Right atrium auricular region (tissue), 2 donors: Measurements from ENCODE around the gene QPCTL. TPM values are rescaled to one million over a fixed set of nuclear protein-coding genes. Genes with fewer than 3 reads are reported as not detected.
"Not testable (repeated sequence)": the region's sequence is repeated elsewhere in the genome, so short reads cannot be mapped to it uniquely, and the experiment has no call there.

Source experiments
- DNase-seq: peaks from one replicate; pipeline ENCODE4 v3.0.0-alpha.2; 2019; ENCODE audit warnings: low spot score
- H3K27ac ChIP-seq, 2 donors: fragments of 200-600 bp; sonication (generic); 1 replicate in 1 of 2; 2 replicates in 1 of 2; pipeline ENCODE4 v1.5.1; 2016 to 2019
- H3K27me3 ChIP-seq, 2 donors: fragments of 200-600 bp; sonication (generic); one replicate each; pipeline versions ENCODE4 v1.5.1 to v1.6.0; 2017 to 2019
- H3K36me3 ChIP-seq: fragments of 200-600 bp; sonication (generic); one replicate; pipeline ENCODE4 v1.5.1; 2016
- H3K4me1 ChIP-seq, 2 donors: fragments of 200-600 bp; sonication (generic); one replicate each; pipeline versions ENCODE4 v1.5.1 to v1.6.0; 2017 to 2019
- H3K4me3 ChIP-seq, 2 donors: fragments of 200-600 bp; sonication (generic); 1 replicate in 1 of 2; 2 replicates in 1 of 2; pipeline ENCODE4 v1.5.1; 2017 to 2019; ENCODE audit warnings: mild to moderate bottlenecking in 1 of 2, moderate library complexity in 1 of 2
- H3K9me3 ChIP-seq, 2 donors: fragments of 200-600 bp; sonication (generic); one replicate each; pipeline ENCODE4 v1.5.1; 2019
- total RNA-seq, 2 donors: library from RNA; depleted of rRNA; stranded (reverse); fragments of >200 nt; gene quantifications; one replicate each; pipeline ENCODE4 v1.1.0, GENCODE V29; 2016
- TF ChIP-seq, protein P1 (sequence below), 2 donors: fragments of 200-600 bp; sonication (generic); IDR thresholded peaks; one replicate each; pipeline ENCODE4 v1.5.1; 2019; ENCODE audit warnings: antibody characterized with exemption in 2 of 2

QPCTL gene
- total RNA-seq, 2 donors from 2014 or later = 2.4 to 3.0 TPM

DNA sequence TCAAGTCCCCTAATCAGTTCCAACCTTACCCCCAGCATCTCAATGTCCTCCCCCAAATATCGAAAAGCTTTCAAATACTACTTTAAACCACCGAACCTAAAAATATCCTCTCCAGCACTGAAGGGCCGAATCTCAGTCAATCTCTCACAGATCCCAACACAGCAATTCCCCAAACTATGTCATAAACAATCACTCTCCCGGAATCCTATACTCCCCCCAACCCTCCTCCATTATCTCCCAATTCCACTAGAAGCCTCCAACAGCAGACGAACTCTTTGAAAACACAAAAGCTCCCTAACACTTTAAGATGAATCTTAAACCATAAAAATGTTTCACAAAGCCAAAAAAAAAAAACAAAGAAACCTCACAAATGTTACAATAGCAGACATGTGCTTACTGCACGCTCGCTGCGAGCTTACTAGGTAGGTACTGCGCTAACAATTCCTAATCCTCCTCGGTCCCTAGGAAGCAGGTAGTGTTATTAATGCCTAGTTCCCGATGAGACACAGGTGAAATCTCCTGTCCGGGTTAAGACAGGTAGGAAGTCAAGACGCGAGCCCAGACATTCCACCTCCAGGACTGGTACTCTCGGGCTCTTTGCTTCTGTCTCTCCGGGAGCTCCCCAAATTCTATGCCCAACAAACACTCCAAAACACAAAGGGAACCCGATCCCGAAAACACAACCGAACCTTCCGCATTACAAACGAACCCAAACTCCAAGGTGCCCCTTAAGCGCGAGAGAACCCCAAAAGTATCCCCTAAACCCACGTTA is 24.1 kb downstream of the QPCTL start:
- Histone ChIP-seq H3K9me3 (no peaks in the 10 kb centered on the region), H3K27ac (peak overlapping the region; percentile 91 to 96), H3K27me3 (no peaks in the 10 kb centered on the region), H3K4me3 (peak overlapping the region; percentile 60 to 72), H3K4me1 (peaks cover 0 to 21% of the 10 kb centered on the region in 2 donors), H3K36me3 (peaks cover 17% of the 10 kb centered on the region)
- no peak for DNase-seq
- TF ChIP-seq, protein P1, sequence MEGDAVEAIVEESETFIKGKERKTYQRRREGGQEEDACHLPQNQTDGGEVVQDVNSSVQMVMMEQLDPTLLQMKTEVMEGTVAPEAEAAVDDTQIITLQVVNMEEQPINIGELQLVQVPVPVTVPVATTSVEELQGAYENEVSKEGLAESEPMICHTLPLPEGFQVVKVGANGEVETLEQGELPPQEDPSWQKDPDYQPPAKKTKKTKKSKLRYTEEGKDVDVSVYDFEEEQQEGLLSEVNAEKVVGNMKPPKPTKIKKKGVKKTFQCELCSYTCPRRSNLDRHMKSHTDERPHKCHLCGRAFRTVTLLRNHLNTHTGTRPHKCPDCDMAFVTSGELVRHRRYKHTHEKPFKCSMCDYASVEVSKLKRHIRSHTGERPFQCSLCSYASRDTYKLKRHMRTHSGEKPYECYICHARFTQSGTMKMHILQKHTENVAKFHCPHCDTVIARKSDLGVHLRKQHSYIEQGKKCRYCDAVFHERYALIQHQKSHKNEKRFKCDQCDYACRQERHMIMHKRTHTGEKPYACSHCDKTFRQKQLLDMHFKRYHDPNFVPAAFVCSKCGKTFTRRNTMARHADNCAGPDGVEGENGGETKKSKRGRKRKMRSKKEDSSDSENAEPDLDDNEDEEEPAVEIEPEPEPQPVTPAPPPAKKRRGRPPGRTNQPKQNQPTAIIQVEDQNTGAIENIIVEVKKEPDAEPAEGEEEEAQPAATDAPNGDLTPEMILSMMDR (IDR thresholded peaks at IDR 0.05) = no peak

DNA sequence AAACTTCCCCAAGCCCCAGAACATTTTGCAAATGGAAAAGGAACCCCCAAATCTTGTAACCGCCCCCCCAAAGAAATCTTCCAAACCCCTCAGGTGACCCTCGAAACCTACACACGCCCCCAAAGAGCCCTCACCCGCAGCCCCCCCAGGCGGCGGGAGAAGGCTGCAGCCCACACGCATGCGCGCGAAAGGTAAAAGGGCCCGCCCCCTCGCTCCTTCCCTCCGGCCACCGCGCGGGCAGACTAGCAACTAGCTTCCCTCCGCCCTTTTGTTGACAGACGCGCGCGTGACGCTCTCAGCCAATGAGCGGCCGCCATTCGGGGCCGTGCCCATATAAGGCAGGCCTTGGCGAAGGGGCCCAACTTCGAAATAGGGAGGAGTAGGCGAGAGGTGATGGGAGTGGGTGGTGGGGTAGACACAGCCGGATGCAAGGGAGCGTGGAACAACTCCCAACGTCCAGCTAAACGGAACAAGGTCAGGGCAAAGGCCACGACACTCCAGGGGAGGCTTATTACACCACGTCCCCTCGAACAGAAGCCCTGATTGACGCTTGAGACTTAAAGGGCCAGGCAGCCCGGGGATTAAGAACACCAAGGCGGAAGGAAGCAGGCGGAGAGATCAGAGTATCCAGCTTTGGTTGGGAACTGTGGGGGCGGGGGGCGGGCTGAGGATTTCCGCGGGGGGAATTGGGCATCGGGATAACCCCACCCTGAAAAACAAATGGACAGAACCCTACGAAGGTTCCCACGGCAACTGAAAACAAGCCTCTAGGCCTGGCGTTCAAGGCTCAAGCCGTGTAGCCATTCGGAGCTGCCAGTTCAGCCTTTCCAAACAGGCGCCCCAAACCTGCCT is 24.9 kb downstream of the QPCTL start:
- DNase-seq = peak; percentile 100
- TF ChIP-seq, protein P1 (IDR thresholded peaks at IDR 0.05) = peak in 1 of 2 donors; percentile 26
- Histone ChIP-seq H3K4me1 (peaks cover 0 to 18% of the 10 kb centered on the region in 2 donors), H3K9me3 (no peaks in the 10 kb centered on the region), H3K27me3 (no peaks in the 10 kb centered on the region), H3K4me3 (peak overlapping the region; percentile 60 to 72), H3K36me3 (peaks cover 9% of the 10 kb centered on the region), H3K27ac (peak overlapping the region; percentile 91 to 96)

DNA sequence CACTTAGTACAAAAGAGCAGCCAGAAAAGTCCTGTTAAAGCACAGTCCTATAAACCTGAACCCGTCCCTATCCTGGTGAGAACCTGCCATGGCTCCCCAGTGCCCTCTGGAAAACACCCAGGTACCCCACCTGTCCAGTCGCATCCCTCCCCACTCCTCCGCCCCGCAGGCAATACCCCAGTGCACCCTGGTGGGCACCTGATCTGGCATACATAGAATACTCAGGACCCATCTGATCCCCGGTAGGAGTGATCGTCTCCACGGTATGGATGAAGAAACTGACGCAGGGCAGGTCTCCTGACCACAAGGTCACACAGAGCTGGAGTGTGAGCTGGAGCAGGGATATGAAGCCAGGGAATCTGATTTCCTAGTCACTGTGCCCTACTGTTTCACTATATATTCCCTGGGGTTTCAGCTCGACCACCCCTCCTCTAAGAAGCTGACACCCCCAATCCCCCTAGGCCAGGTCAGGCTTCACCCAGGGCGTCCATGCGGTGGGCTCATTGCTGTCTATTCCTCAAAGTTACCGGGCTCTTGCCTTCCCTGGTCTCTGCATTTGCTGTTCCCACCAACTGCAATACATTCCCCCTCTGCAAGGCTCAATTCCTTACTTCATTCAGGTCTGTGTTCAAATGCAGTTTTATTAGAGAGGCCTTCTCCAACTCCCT is 25.7 kb downstream of the QPCTL start:
- Histone ChIP-seq H3K27ac (peak overlapping the region; percentile 91 to 96), H3K4me1 (peaks cover 0 to 18% of the 10 kb centered on the region in 2 donors), H3K27me3 (no peaks in the 10 kb centered on the region), H3K9me3 (no peaks in the 10 kb centered on the region), H3K4me3 (peak overlapping the region; percentile 45 to 72), H3K36me3 (peaks cover 2% of the 10 kb centered on the region)
- TF ChIP-seq, protein P1 (IDR thresholded peaks at IDR 0.05) = no peak
- no peak for DNase-seq

DNA sequence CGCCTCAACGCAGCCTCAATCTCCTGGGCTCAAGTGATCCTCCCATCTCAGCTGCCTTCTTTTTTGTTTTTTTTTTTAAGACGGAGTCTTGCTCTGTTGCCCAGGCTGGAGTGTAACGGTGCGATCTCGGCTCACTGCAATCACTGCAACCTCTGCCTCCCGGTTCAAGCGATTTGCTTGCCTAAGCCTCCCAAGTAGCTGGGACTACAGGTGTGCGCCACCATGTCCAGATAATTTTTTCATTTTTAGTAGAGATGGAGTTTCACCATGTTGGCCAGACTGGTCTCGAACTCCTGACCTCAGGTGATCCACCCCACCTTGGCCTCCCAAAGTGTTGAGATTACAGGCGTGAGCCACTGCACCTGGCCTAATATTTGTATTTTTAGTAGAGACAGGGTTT is 27.6 kb downstream of the QPCTL start:
- not testable (repeated sequence) for H3K36me3 ChIP-seq, H3K9me3 ChIP-seq, DNase-seq, H3K27ac ChIP-seq, H3K4me3 ChIP-seq, H3K27me3 ChIP-seq
- H3K4me1 ChIP-seq = peaks cover 0 to 18% of the 10 kb centered on the region in 2 donors

DNA sequence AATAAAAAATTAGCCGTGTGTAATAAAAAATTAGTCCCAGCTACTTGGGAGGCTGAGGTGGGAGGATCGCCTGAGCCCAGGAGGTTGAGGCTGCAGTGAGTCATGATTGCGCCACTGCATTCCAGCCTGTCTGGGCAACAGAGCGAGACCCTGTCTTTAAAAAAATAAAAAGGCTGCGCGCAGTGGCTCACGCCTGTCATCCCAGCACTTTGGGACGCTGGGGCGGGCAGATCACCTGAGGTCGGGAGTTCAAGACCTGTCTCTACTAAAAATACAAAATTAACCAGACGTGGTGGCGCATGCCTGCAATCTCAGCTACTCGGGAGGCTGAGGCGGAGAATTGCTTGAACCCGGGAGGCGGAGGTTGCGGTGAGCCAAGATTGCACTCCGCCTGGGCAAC is 36.2 kb downstream of the QPCTL start:
- H3K36me3 ChIP-seq, H3K9me3 ChIP-seq, H3K27ac ChIP-seq, DNase-seq, H3K4me3 ChIP-seq, H3K27me3 ChIP-seq: not testable (repeated sequence)
- H3K4me1 ChIP-seq = peaks cover 0 to 13% of the 10 kb centered on the region in 2 donors

DNA sequence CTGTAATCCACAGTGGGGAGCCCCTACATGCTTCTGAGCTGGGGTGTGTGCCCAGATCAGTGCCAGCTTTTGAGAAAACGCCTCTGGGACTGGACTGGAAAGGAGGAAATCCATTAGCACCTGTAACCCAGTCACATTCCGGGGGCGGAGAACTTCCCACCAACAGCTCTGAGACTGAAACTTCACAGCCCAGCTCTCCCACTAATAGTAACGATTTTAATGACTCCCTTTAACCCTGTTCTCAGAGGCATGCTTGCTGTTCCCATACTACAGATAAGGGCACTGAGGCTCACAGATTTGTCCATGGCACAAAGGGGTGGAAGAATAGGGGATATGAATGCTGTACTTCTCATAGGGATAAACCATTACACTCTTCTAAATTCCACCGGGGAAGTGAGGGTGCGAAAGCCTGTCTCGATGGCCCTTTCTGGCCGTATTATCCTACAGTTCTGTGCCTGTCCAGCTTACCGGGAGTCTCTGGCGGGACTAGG is 37.4 kb downstream of the QPCTL start:
- no peak for DNase-seq
- Histone ChIP-seq H3K4me3 (peak overlapping the region; percentile 71 to 97), H3K4me1 (peaks cover 0 to 13% of the 10 kb centered on the region in 2 donors), H3K27me3 (no peaks in the 10 kb centered on the region), H3K9me3 (no peaks in the 10 kb centered on the region), H3K27ac (peak overlapping the region; percentile 64 to 85), H3K36me3 (no peaks in the 10 kb centered on the region)
- TF ChIP-seq, protein P1 (IDR thresholded peaks at IDR 0.05) = no peak
